ENCODE results near the gene UBA6. TPM values are rescaled to one million over a fixed set of nuclear protein-coding genes. Genes with fewer than 3 reads are reported as not detected.

The UBA6 gene
- total and polyA plus RNA-seq, 2 donors (not counting 1 experiment from before 2014, with no cell fraction given) = 22.8 to 64.0 TPM

DNA sequence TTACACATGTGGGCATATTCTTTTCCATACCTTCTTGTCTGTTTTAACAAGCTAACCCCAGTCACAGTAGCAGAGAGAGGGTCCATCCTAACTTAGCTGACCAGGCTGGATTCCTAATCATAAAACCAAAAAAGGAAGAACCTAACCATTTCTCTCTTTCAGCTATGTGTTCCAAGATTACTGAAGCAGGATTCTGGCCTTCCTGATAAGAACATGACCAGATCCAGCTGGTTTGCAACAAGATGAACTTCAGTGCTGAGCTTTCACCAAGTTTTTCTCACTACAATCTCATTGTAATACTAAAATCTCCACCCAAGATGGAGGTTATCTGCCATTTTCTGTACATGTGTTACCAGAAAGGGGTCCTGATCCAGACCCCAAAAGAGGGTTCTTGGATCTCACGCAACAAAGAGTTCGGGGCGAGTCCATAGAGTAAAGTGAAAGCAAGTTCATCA lies 20.4 kb upstream of the UBA6 start:
- no peaks in the 10 kb centered on the region for H3K27me3 ChIP-seq (replicated peaks in 1 of 4; ENCODE audit: control extremely low read depth in 1 of 4, control insufficient read depth in 3 of 4, insufficient read depth in 4 of 4, low read length in 3 of 4)
- no peak overlapping the region for H3K27ac ChIP-seq (ENCODE audit: low read length in 2 of 2)
- intact Hi-C loops (cut with micrococcal nuclease) = no loop called here
- no peak overlapping the region for H3K4me2 ChIP-seq (replicated peaks; ENCODE audit: low read depth, low read length, poor library complexity, severe bottlenecking)
- no peaks in the 10 kb centered on the region for H3K4me1 ChIP-seq (ENCODE audit: control insufficient read depth in 2 of 2, insufficient read depth in 2 of 2, low read length in 2 of 2)
- H4K20me1 ChIP-seq (ENCODE audit: control insufficient read depth, insufficient read depth, low read length, poor library complexity, severe bottlenecking) = no peaks in the 10 kb centered on the region
- ATAC-seq (ENCODE audit: low read depth) (no peak), DNase-seq (no peak)
- peaks cover 0 to 14% of the 10 kb centered on the region in 2 experiments for H3K36me3 ChIP-seq (replicated peaks in 1 of 2; ENCODE audit: control extremely low read depth in 1 of 2, control insufficient read depth in 1 of 2, extremely low read depth in 1 of 2, insufficient read depth in 2 of 2, low read length in 1 of 2)
- Mint-ChIP-seq H3K4me1 (no peaks in the 10 kb centered on the region), H3K4me3 (no peak overlapping the region), H3K27ac (no peak overlapping the region), H3K9me3 (ENCODE audit: insufficient read depth) (no peaks in the 10 kb centered on the region), H3K27me3 (no peaks in the 10 kb centered on the region)
- H3K79me2 ChIP-seq (ENCODE audit: control insufficient read depth, insufficient read depth, low read length) = peaks cover under 1% of the 10 kb centered on the region
- POLR2A ChIA-PET = no interaction called here
- H3K9ac ChIP-seq (ENCODE audit: low read length) = no peak overlapping the region
- WGBS (ENCODE audit: insufficient coverage) = 96% methylated on average over 3 of the region's 3 CpGs
- CTCF ChIA-PET = no interaction called here
- TF ChIP-seq, protein P1, sequence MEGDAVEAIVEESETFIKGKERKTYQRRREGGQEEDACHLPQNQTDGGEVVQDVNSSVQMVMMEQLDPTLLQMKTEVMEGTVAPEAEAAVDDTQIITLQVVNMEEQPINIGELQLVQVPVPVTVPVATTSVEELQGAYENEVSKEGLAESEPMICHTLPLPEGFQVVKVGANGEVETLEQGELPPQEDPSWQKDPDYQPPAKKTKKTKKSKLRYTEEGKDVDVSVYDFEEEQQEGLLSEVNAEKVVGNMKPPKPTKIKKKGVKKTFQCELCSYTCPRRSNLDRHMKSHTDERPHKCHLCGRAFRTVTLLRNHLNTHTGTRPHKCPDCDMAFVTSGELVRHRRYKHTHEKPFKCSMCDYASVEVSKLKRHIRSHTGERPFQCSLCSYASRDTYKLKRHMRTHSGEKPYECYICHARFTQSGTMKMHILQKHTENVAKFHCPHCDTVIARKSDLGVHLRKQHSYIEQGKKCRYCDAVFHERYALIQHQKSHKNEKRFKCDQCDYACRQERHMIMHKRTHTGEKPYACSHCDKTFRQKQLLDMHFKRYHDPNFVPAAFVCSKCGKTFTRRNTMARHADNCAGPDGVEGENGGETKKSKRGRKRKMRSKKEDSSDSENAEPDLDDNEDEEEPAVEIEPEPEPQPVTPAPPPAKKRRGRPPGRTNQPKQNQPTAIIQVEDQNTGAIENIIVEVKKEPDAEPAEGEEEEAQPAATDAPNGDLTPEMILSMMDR (IDR thresholded peaks at IDR 0.05) = no peak
- no peak for TF ChIP-seq EZH2 (IDR thresholded peaks at IDR 0.05; ENCODE audit: borderline replicate concordance, insufficient read depth, low read depth, low read length, poor library complexity, severe bottlenecking)
- H3K9me3 ChIP-seq (ENCODE audit: control extremely low read depth in 1 of 3, control insufficient read depth in 2 of 3, insufficient read depth in 1 of 3, low read length in 2 of 3) = no peaks in the 10 kb centered on the region
- no peak overlapping the region for H2AFZ ChIP-seq (ENCODE audit: insufficient read depth, low read depth, low read length, poor library complexity, severe bottlenecking)
- H3K4me3 ChIP-seq (ENCODE audit: control extremely low read depth in 1 of 5, extremely low read depth in 1 of 5, insufficient read depth in 1 of 5, low read depth in 2 of 5, low read length in 4 of 5) = no peak overlapping the region

GRCh38 chr4:67719953-67720617 lies 19.1 kb upstream of the UBA6 start:
- no peak overlapping the region for H3K4me2 ChIP-seq (replicated peaks; ENCODE audit: low read depth, low read length, poor library complexity, severe bottlenecking)
- no peak for ATAC-seq (ENCODE audit: low read depth)

More at GRCh38 chr4:67719953-67720617, 19.1 kb upstream of the UBA6 start:
- no peak overlapping the region for H3K4me3 Mint-ChIP-seq
- no peaks in the 10 kb centered on the region for H4K20me1 ChIP-seq (ENCODE audit: control insufficient read depth, insufficient read depth, low read length, poor library complexity, severe bottlenecking)
- DNase-seq = no peak
- no peaks in the 10 kb centered on the region for H3K27me3 ChIP-seq (replicated peaks in 1 of 4; ENCODE audit: control extremely low read depth in 1 of 4, control insufficient read depth in 3 of 4, insufficient read depth in 4 of 4, low read length in 3 of 4)
- no peak overlapping the region for H3K4me3 ChIP-seq (ENCODE audit: control extremely low read depth in 1 of 5, extremely low read depth in 1 of 5, insufficient read depth in 1 of 5, low read depth in 2 of 5, low read length in 4 of 5)
- no peaks in the 10 kb centered on the region for H3K27me3 Mint-ChIP-seq
- no peak overlapping the region for H3K27ac Mint-ChIP-seq
- no peaks in the 10 kb centered on the region for H3K4me1 Mint-ChIP-seq
- H3K4me1 ChIP-seq (ENCODE audit: control insufficient read depth in 2 of 2, insufficient read depth in 2 of 2, low read length in 2 of 2) = no peaks in the 10 kb centered on the region
- no peak for TF ChIP-seq EZH2 (IDR thresholded peaks at IDR 0.05; ENCODE audit: borderline replicate concordance, insufficient read depth, low read depth, low read length, poor library complexity, severe bottlenecking)
- TF ChIP-seq, protein P1 (IDR thresholded peaks at IDR 0.05) = no peak
- intact Hi-C loops (cut with micrococcal nuclease) = no loop called here
- CTCF ChIA-PET = no interaction called here
- H3K9me3 Mint-ChIP-seq (ENCODE audit: insufficient read depth) = no peaks in the 10 kb centered on the region
- no peak overlapping the region for H2AFZ ChIP-seq (ENCODE audit: insufficient read depth, low read depth, low read length, poor library complexity, severe bottlenecking)
- POLR2A ChIA-PET = no interaction called here
- H3K79me2 ChIP-seq (ENCODE audit: control insufficient read depth, insufficient read depth, low read length) = peaks cover 10% of the 10 kb centered on the region
- no peaks in the 10 kb centered on the region for H3K9me3 ChIP-seq (ENCODE audit: control extremely low read depth in 1 of 3, control insufficient read depth in 2 of 3, insufficient read depth in 1 of 3, low read length in 2 of 3)
- no peak overlapping the region for H3K9ac ChIP-seq (ENCODE audit: low read length)
- H3K36me3 ChIP-seq (replicated peaks in 1 of 2; ENCODE audit: control extremely low read depth in 1 of 2, control insufficient read depth in 1 of 2, extremely low read depth in 1 of 2, insufficient read depth in 2 of 2, low read length in 1 of 2) = peaks cover 2 to 17% of the 10 kb centered on the region in 2 experiments
- H3K27ac ChIP-seq (ENCODE audit: low read length in 2 of 2) = no peak overlapping the region
- WGBS (ENCODE audit: insufficient coverage) = 100% methylated on average over 2 of the region's 3 CpGs
